ENCODE results near the gene PTPRD. TPM values are rescaled to one million over a fixed set of nuclear protein-coding genes. Genes with fewer than 3 reads are reported as not detected.

The PTPRD gene
- total RNA-seq, 1 donor from 2014 or later: 197 TPM

- Mint-ChIP-seq H3K27ac (no peak overlapping the region), H3K4me1 (ENCODE audit: unreplicated experiment) (no peaks in the 10 kb centered on the region), H3K27me3 (no peaks in the 10 kb centered on the region), H3K36me3 (peaks cover 8% of the 10 kb centered on the region), H3K9me3 (no peaks in the 10 kb centered on the region), H3K4me3 (no peak overlapping the region)
- no peak for TF ChIP-seq CTCF (conservative IDR thresholded peaks at IDR 0.05)
- DNase-seq (ENCODE audit: extremely low spot score, unreplicated experiment): no peak
Measured at GRCh38 chr9:8640761-8641160, 1972.0 kb downstream of the PTPRD start.

GRCh38 chr9:8637626-8638025 is 1975.2 kb downstream of the PTPRD start:
- H3K4me1 Mint-ChIP-seq (ENCODE audit: unreplicated experiment): no peaks in the 10 kb centered on the region
- H3K27me3 Mint-ChIP-seq: no peaks in the 10 kb centered on the region
- no peaks in the 10 kb centered on the region for H3K9me3 Mint-ChIP-seq
- no peak overlapping the region for H3K4me3 Mint-ChIP-seq
- TF ChIP-seq CTCF (conservative IDR thresholded peaks at IDR 0.05): no peak
- DNase-seq (ENCODE audit: extremely low spot score, unreplicated experiment): no peak
- no peak overlapping the region for H3K27ac Mint-ChIP-seq
- peaks cover 9% of the 10 kb centered on the region for H3K36me3 Mint-ChIP-seq

GRCh38 chr9:8633784-8634183 is 1979.0 kb downstream of the PTPRD start:
- Mint-ChIP-seq H3K4me1 (ENCODE audit: unreplicated experiment) (peaks cover 9% of the 10 kb centered on the region), H3K36me3 (peaks cover 13% of the 10 kb centered on the region), H3K27me3 (peaks cover 6% of the 10 kb centered on the region), H3K9me3 (no peaks in the 10 kb centered on the region), H3K4me3 (no peak overlapping the region), H3K27ac (no peak overlapping the region)
- no peak for DNase-seq (ENCODE audit: extremely low spot score, unreplicated experiment)
- TF ChIP-seq CTCF (conservative IDR thresholded peaks at IDR 0.05): no peak

- no peak overlapping the region for H3K27ac Mint-ChIP-seq
- no peak for DNase-seq (ENCODE audit: extremely low spot score, unreplicated experiment)
- no peak for TF ChIP-seq CTCF (conservative IDR thresholded peaks at IDR 0.05)
- H3K36me3 Mint-ChIP-seq: peaks cover 13% of the 10 kb centered on the region
- H3K27me3 Mint-ChIP-seq: peaks cover 6% of the 10 kb centered on the region
- no peak overlapping the region for H3K4me3 Mint-ChIP-seq
- no peaks in the 10 kb centered on the region for H3K9me3 Mint-ChIP-seq
- H3K4me1 Mint-ChIP-seq (ENCODE audit: unreplicated experiment): peaks cover 19% of the 10 kb centered on the region
Measured at GRCh38 chr9:8632493-8632892, 1980.3 kb downstream of the PTPRD start.

- H3K27me3 Mint-ChIP-seq: peaks cover 11% of the 10 kb centered on the region
Measured at GRCh38 chr9:8628791-8629190, 1984.0 kb downstream of the PTPRD start.

More at GRCh38 chr9:8628791-8629190, 1984.0 kb downstream of the PTPRD start:
- Mint-ChIP-seq H3K4me3 (no peak overlapping the region), H3K27ac (no peak overlapping the region), H3K4me1 (ENCODE audit: unreplicated experiment) (peaks cover 20% of the 10 kb centered on the region), H3K9me3 (no peaks in the 10 kb centered on the region), H3K36me3 (peaks cover 15% of the 10 kb centered on the region)
- DNase-seq (ENCODE audit: extremely low spot score, unreplicated experiment): no peak
- TF ChIP-seq CTCF (conservative IDR thresholded peaks at IDR 0.05): no peak
